Omental fat pad (tissue), 4 donors: ENCODE results near the gene CDK14. TPM values are rescaled to one million over a fixed set of nuclear protein-coding genes. Genes with fewer than 3 reads are reported as not detected.

Source experiments
- ATAC-seq: fragments of 150-250 bp; one replicate; pipeline ENCODE4 v1.9.1; 2016; ENCODE audit warnings: mild to moderate bottlenecking, moderate library complexity; ENCODE audit not compliant: low FRiP score
- DNase-seq: peaks from one replicate; pipeline ENCODE4 v3.0.0-alpha.2; 2019; ENCODE audit warnings: low spot score
- CTCF ChIP-seq, 3 donors: fragments of 450-650 bp; IDR thresholded peaks; one replicate each; pipeline ENCODE4 v1.5.1; 2016 to 2017; ENCODE audit warnings: antibody characterized with exemption in 3 of 3, mild to moderate bottlenecking in 3 of 3, moderate library complexity in 2 of 3
- total RNA-seq, 4 donors: library from RNA; depleted of rRNA; stranded (reverse); fragments of >200 nt; gene quantifications; one replicate each; pipeline ENCODE4 v1.1.0, GENCODE V29; 2016

Gene CDK14
- total RNA-seq, 4 donors from 2014 or later: 25.2 to 40.3 (median 30.8) TPM

- ATAC-seq (no peak), DNase-seq (no peak)
Observed at GRCh38 chr7:90939666-90940065, 343.5 kb downstream of the CDK14 start.

GRCh38 chr7:90944021-90944420 is 347.9 kb downstream of the CDK14 start:
- no peak for ATAC-seq
- no peak for TF ChIP-seq CTCF (IDR thresholded peaks at IDR 0.05)
- no peak for DNase-seq

More at GRCh38 chr7:90939666-90940065, 343.5 kb downstream of the CDK14 start:
- no peak for TF ChIP-seq CTCF (IDR thresholded peaks at IDR 0.05)

- TF ChIP-seq CTCF (IDR thresholded peaks at IDR 0.05): no peak
- DNase-seq (no peak), ATAC-seq (no peak)
Observed at GRCh38 chr7:90945104-90945787, 349.1 kb downstream of the CDK14 start.

GRCh38 chr7:90946730-90947501 is 350.8 kb downstream of the CDK14 start:
- no peak for TF ChIP-seq CTCF (IDR thresholded peaks at IDR 0.05)
- no peak for ATAC-seq
- DNase-seq: no peak

GRCh38 chr7:90948085-90948484 is 352.0 kb downstream of the CDK14 start:
- ATAC-seq (no peak), DNase-seq (no peak)
- TF ChIP-seq CTCF (IDR thresholded peaks at IDR 0.05): no peak

GRCh38 chr7:90951229-90951628 is 355.1 kb downstream of the CDK14 start:
- TF ChIP-seq CTCF (IDR thresholded peaks at IDR 0.05): no peak
- DNase-seq (no peak), ATAC-seq (no peak)
